CD4-positive, alpha-beta T cell treated with Interferon gamma for 1 hour (primary cell): ENCODE data around the gene TBC1D17.

Experiments used
- DNase-seq: peaks from one replicate; pipeline ENCODE4 v3.0.0-alpha.2; 2020

Gene TBC1D17

DNA sequence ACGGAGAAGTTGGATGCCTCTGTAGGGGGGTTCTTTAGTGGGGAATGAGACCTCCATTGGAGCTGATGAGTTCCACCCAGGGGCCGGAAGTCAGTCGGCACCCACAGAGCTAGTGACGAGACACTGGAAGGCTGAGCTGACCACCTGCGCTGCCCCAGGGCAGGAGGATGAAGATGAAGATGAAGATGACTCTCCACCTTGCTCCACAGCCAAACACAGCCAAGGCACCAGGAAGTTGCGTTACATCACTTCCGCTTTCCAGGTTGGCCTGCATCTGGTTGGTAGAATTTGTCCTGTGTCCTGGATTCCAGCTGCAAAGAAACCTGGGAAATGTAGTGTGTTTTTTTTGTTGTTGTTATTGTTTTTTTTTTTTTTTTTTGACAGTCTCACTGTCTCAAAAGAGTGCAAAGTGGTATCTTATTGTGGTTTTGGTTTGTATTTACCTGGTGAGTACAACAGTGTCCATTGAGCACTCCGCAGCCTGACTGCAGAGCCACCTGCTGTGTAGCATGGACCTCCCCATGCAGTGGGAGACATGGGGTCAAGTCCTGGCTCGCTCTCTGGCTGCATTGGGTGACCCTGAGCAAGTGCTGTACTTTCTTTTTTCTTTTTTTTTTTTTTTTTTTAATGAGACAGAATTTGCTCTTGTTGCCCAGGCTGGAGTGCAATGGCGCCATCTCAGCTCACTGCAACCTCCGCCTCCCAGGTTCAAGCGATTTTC, 1.9 kb downstream of the TBC1D17 start:
- peak; percentile 22 for DNase-seq

DNA sequence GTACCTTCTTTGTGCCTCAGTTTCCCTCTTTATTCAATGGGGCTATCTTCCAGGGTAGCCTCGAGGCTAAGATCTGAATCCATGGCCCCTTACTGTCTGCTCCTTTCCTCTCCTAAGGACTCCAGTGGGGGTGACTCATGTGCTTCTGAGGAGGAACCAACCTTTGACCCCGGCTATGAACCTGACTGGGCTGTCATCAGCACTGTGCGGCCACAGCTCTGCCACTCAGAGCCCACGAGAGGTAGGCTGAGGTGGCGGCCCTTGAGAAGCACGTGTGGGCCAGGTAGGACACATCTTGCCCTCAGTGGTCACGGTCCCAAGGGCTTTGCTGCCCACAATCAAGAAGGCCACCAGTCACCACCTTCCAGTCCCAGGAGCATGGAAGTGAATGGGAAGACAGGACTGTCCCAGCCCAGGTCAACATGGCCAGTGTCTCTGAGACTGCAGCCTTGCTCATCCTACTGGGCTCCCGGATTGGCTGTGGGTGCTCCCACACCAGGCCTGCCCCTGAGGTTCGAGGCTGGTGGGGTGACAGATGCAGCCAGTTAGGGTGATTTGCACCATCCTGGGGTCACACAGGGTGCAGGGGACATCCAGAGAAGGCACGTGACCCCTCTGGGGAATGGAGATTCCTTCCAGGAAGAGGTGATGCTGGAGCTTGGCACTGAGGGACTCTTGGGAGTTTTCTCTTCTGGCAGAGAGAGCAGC, 2.8 kb downstream of the TBC1D17 start:
- DNase-seq: no peak

GRCh38 chr19:49881186-49881585, 3.7 kb downstream of the TBC1D17 start:
- no peak for DNase-seq

- no peak for DNase-seq
These were observed 4.3 kb downstream of the TBC1D17 start for GRCh38 chr19:49881672-49882394.

DNA sequence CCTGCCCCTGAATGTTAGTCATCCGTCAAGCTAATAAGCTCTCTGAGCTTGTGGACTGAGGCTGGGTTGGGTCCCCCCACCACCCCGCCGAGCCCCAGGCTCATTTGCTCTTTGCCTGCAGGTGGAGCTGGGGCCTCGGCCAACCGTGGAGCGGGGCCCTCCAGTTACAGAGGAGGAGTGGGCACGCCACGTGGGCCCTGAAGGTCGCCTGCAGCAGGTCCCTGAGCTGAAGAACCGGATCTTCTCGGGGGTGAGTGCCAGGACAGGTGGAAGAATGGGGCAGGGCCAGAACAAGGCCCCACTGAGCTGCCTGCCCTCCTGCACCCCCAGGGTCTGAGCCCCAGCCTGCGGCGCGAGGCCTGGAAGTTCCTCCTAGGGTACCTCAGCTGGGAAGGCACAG, 5.1 kb downstream of the TBC1D17 start:
- DNase-seq: no peak

DNA sequence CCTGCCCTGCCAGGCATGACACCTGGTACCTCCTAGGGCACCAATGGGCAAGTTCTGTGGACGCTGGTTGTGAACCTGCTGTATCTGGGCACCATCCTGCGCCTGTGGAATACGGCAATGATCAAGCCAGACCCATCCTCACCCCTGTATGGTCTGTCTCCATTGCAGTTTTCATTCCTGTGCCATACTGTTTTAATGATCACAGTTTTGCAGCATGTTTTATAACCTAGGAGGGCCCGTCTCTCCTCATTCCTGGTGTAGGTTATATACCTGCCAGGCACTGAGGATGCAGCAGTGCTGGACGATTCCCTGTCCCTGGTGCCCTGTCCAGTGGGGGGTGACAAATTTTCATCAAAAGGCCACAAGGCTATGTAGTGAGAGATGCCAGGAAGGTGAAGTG, 5.6 kb downstream of the TBC1D17 start:
- DNase-seq: no peak

GRCh38 chr19:49884109-49884508, 6.6 kb downstream of the TBC1D17 start:
- no peak for DNase-seq

DNA sequence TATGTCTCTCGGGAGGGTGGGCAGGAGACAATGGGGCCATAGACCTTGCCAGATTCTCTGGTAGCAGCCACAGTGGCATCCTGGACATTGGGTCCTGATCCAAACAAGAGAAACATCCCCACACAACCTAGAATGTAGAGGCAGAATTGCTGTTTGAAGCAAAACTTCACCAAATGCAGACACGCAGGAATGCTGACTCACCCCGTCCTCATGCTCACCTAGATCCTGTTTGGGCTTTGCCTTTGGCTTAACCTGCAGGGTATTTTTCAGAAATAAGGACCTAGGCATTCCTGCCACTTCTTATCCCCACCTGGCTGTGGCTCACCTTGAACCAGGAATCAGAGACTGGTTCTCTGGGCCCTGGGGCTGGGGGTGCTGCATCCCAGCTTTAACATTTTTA, 7.3 kb downstream of the TBC1D17 start:
- no peak for DNase-seq

- DNase-seq: no peak
These were observed 9.6 kb downstream of the TBC1D17 start for GRCh38 chr19:49887037-49887664.

DNA sequence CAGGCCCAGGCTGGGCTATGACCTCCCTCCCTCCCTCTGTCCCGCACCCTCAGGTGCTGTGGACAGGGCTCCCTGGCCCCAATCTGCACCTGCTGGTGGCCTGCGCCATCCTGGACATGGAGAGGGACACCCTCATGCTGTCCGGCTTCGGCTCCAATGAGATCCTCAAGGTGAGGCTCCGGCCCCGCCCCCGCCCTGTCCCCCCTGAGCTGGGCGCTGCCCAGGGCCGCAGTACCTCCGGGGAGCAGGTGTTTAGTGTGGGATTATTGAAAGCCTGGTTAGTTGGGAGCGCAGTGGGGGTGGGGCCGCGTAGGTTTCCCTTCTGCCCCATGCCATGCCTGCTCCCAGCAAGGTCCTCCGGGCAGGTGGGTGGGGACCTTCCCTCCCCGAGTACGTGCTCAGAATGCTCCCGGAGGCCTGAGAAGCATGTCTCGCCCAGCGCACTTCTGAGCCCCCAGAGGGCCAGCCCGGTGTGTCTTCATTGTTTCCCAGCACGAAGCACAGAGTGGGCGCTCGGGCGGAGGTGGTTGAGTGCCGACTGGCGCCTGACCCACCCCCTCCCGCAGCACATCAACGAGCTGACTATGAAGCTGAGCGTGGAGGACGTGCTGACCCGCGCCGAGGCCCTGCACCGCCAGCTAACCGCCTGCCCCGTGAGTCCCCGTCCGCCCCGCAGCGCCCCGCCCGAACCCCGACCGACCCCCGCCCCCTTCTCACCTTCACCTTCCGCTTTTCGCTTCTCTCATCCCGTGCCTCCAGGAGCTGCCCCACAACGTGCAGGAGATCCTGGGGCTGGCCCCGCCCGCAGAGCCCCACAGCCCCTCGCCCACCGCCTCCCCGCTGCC, 10.4 kb downstream of the TBC1D17 start:
- no peak for DNase-seq

DNA sequence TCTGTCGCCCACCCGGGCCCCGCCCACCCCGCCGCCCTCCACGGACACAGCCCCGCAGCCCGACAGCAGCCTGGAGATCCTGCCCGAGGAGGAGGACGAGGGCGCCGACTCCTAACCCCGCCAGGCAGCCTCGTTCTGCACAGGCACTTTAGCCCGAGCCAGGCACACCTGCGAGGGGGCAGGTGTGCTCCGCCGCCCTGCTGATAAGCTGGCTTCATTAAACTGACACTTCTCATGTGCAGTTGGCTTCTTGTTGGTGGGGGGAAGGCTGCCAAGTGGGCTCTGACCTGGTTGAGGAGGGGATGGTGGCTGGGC, 11.0 kb downstream of the TBC1D17 start:
- no peak for DNase-seq

- no peak for DNase-seq
These were observed 11.7 kb downstream of the TBC1D17 start for GRCh38 chr19:49889038-49889686.

DNA sequence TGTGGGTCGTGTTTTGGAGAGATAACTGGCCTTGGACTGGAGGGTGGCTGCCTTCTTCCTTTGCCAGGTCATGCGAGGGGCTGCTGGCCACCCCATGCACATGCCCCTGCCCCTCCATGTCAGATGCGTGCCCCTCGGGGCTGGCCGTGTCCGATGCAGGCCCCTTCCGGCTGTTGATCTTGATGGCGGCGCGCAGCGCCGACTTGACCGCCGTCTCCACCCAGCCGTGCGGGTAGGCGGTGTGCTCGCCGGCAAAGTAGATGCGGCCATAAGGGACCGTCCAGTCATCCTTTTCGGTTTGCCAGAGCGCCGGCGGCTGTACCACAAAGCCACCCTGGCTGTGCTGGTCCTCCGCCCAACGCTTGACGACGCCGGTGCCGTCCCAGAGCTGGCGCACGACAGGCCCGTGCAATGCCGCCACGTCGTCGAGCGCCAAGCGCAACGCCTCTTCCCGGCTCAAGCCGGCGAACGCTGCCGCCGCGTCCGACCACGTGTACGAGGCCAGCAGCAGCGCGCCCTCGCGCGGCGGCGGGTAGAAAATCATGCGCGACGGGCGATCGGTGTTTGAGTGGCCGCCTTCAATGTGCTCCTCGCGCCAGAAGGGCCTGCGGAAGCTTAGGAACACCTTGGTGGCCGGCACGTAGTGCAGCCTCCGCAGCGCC, 12.3 kb downstream of the TBC1D17 start:
- DNase-seq: peak; percentile 79

DNA sequence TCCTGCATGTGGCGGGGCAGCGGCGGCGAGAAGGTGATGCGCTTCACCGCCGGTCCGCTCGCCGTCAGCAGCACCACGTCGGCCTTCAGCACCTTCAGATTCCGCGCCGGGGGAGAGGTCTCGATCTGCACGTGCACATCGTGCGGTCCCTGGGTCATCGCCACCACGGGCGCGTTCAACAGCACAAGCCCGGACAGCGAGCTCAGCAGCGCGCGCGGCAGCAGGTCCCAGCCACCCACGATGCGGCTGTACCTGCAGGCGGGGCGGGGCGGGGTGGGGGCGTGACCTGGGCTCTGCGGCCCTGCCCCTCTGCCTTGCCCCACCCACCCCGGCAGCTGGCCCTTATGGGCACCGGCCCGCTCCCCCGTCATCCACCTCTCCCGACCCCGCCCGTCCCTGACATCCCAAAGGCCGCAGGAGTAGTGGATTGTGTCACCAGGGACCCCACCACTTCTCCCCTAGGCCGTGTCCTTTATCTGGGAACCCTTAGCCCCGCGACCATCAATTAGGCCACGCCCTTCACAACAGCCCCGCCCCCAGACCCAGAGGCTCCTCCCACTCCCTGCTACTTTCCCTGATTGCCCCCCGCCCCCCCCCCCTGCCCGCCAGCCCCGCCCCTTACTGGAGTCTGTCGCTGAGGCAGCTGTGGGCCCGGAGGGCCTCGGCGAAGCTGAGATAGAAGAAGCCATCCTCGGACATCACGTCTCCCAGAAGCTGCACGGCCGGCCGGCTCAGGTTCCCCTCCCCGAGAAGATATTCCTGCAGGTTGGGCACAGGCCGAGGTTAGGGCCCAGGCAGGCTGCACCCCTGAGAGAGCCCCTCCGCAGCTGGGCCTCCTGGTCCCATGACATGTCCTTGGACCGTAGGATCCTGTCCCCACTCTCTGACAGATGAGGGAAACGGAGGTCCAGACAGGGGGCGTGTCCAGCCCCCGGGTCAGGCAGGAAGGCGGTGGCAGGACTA, 13.1 kb downstream of the TBC1D17 start:
- DNase-seq: peak; percentile 68

DNA sequence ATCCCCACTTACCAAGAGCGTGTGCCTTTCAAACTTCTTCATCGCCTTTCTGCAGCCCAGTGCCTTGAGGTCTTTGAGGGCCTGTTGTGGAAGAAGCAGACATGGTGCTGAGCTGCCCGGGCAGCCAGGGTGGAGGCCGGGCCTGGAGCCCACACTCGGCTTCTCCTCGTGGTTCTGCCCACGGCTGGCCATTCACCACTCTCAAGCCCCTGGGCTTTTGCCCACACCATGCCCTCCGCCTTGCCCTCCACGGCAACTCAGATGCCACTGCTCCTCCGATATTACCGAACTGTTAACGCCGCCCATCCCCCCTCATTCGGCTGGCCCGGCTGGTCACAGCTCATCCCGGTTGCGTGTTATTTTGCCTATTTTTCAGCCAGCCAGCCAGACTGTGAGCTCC, 13.9 kb downstream of the TBC1D17 start:
- DNase-seq: no peak

DNA sequence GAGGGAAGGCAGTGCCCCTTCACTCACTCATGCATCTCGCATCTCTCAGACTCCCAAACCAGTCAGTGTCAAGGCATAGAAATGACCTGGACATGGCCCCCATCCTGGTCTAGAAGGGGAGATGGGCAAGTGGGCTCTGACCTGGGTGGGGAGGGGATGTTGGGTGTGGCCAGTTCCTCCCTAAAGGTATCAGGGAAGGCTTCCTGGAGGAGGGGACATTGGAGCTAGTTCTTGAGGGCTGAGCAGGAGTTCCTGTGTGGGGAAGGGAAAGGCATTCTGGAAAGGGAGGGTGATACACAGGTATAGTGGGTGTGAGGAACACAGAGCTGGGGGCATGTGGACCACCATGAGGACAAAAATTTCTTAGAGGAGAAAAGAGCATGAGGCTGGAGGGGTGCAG, 15.2 kb downstream of the TBC1D17 start:
- DNase-seq: no peak

- DNase-seq: no peak
These were observed 16.6 kb downstream of the TBC1D17 start for GRCh38 chr19:49894011-49894664.

- DNase-seq: peak; percentile 56
These were observed 17.5 kb downstream of the TBC1D17 start for GRCh38 chr19:49894879-49895565.
